ENCODE measurements around the gene PRPF6.
"Not testable (repeated sequence)": the region's sequence is repeated elsewhere in the genome, so short reads cannot be mapped to it uniquely, and the experiment has no call there.

Gene PRPF6

GRCh38 chr20:63946986-63947637 lies 33.8 kb upstream of the PRPF6 start:
- no peak for DNase-seq

- no peak for DNase-seq
Measured at GRCh38 chr20:63947638-63948456, 33.1 kb upstream of the PRPF6 start.

GRCh38 chr20:63950701-63951397 lies 30.1 kb upstream of the PRPF6 start:
- DNase-seq = no peak

GRCh38 chr20:63951398-63952209 lies 29.3 kb upstream of the PRPF6 start:
- no peak for DNase-seq

GRCh38 chr20:63952210-63952535 lies 28.8 kb upstream of the PRPF6 start:
- no peak for DNase-seq

GRCh38 chr20:63952769-63953168 lies 28.2 kb upstream of the PRPF6 start:
- DNase-seq = no peak

- no peak for DNase-seq
Measured at GRCh38 chr20:63953764-63954429, 27.0 kb upstream of the PRPF6 start.

- DNase-seq = no peak
Measured at GRCh38 chr20:63955281-63955826, 25.6 kb upstream of the PRPF6 start.

- peak; percentile 77 for DNase-seq
Measured at GRCh38 chr20:63955827-63956663, 24.9 kb upstream of the PRPF6 start, which contains the start of gene UCKL1. Gene UCKL1 (minus strand): TSS chr20:63956416. CDS start chr20:63956372, 44 bp downstream.

GRCh38 chr20:63956664-63957003 lies 24.3 kb upstream of the PRPF6 start:
- no peak for DNase-seq

GRCh38 chr20:63957004-63957689 lies 23.8 kb upstream of the PRPF6 start:
- DNase-seq = peak; percentile 57

GRCh38 chr20:63957690-63958441 lies 23.1 kb upstream of the PRPF6 start:
- DNase-seq = peak; percentile 57

GRCh38 chr20:63958471-63958870 lies 22.5 kb upstream of the PRPF6 start:
- no peak for DNase-seq

- no peak for DNase-seq
Measured at GRCh38 chr20:63958964-63959698, 21.8 kb upstream of the PRPF6 start.

GRCh38 chr20:63959699-63960075 lies 21.2 kb upstream of the PRPF6 start:
- DNase-seq = no peak

GRCh38 chr20:63960654-63961621 lies 20.0 kb upstream of the PRPF6 start:
- not testable (repeated sequence) for DNase-seq

GRCh38 chr20:63961664-63962425 lies 19.1 kb upstream of the PRPF6 start:
- no peak for DNase-seq
